IPS DF 19.7 (cell line): ENCODE results near the gene TKFC.
A peak's percentile ranks its signal among the peaks of the same experiment; 100 is the strongest.

ENCODE experiments used
- DNase-seq: peaks from one replicate; pipeline ENCODE4 v3.0.0-alpha.2; 2013; ENCODE audit warnings: low read depth, low spot score

The TKFC gene

GRCh38 chr11:61315260-61315659 lies 17.8 kb upstream of the TKFC start:
- DNase-seq: no peak

GRCh38 chr11:61325649-61326414 lies 7.2 kb upstream of the TKFC start:
- DNase-seq: no peak

- DNase-seq: no peak
These were observed 5.4 kb upstream of the TKFC start for GRCh38 chr11:61327669-61328071.

- no peak for DNase-seq
These were observed 4.7 kb upstream of the TKFC start for GRCh38 chr11:61328351-61328750.

GRCh38 chr11:61329871-61330270 lies 3.2 kb upstream of the TKFC start:
- DNase-seq: no peak

GRCh38 chr11:61331651-61332050 lies 1.4 kb upstream of the TKFC start:
- DNase-seq: no peak

- no peak for DNase-seq
These were observed 689 bp upstream of the TKFC start for GRCh38 chr11:61332281-61332796.

- DNase-seq: no peak
These were observed 764 bp downstream of the TKFC start for GRCh38 chr11:61333550-61334433.

GRCh38 chr11:61334434-61335354 lies 1.7 kb downstream of the TKFC start:
- DNase-seq: no peak

GRCh38 chr11:61335355-61335710 lies 2.3 kb downstream of the TKFC start:
- no peak for DNase-seq

GRCh38 chr11:61336171-61336935 lies 3.3 kb downstream of the TKFC start:
- peak; percentile 45 for DNase-seq

- no peak for DNase-seq
These were observed 4.9 kb downstream of the TKFC start for GRCh38 chr11:61337706-61338470.

GRCh38 chr11:61338783-61339489 lies 5.9 kb downstream of the TKFC start:
- no peak for DNase-seq

GRCh38 chr11:61339490-61339878 lies 6.5 kb downstream of the TKFC start:
- no peak for DNase-seq

- no peak for DNase-seq
These were observed 8.0 kb downstream of the TKFC start for GRCh38 chr11:61340979-61341378.

- DNase-seq: no peak
These were observed 8.7 kb downstream of the TKFC start for GRCh38 chr11:61341706-61342105.

- no peak for DNase-seq
These were observed 9.3 kb downstream of the TKFC start for GRCh38 chr11:61342207-61342803.

- DNase-seq: no peak
These were observed 11.0 kb downstream of the TKFC start for GRCh38 chr11:61343792-61344745.
